Measurements from ENCODE around the gene APOOL. TPM values are rescaled to one million over a fixed set of nuclear protein-coding genes. Genes with fewer than 3 reads are reported as not detected.
A peak's percentile ranks its signal among the peaks of the same experiment; 100 is the strongest.

APOOL gene
- total and polyA plus RNA-seq, 2 of the 13 experiments (the other 11 are each of a cell fraction or from before 2014, with no cell fraction given) = 7.3 to 13.9 TPM

DNA sequence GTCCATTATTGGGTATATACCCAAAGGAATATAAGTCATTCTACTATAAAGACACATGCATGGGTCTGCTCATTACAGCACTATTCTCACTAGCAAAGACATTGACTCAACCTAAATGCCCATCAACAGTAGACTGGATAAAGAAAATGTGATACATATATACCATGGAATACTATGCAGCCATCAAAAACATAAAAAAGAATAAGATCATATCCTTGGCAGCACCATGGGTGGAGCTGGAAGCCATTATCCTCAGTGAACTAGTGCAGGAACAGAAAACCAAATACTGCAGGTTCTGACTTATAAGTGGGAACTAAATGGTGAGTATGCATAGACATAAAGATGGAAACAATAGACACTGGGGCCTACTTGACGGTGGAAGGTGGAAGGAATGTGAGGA lies 2.3 kb upstream of the APOOL start (continued):
- TF ChIP-seq MXI1 (IDR thresholded peaks at IDR 0.05; ENCODE audit: borderline replicate concordance, low read depth, low read length) = no peak
- no peak for TF ChIP-seq KLF9 (CRISPR knock-in tag; IDR thresholded peaks at IDR 0.05; ENCODE audit: low read depth)
- no peak for TF ChIP-seq ZFP36 (IDR thresholded peaks at IDR 0.05; ENCODE audit: borderline replicate concordance, low read depth, low read length, partially characterized antibody)
- TF ChIP-seq CCAR2 (optimal IDR thresholded peaks at IDR 0.05; ENCODE audit: low read depth, low read length) = no peak

DNA sequence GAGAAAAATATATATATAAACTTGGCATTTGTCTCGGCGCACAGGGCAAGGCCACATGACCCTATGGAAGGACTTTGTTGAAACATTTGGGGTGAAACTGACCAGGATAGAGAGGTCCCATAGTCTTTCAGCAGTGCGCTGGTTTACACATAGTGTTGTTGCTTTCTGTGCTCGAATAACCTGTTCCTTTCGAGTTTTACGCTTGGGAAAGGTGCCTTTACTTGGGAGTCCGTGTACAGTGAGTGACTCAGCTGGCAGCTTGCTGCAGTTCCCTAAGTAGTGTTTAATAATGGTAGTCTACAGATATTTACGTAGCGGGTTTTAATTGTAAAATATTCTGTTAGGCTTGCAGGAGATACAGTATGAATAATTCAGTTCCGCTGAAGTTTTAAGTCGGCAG lies 578 bp downstream of the APOOL start:
- FAIRE-seq = no peak
- H2AFZ ChIP-seq (ENCODE audit: low read length) = no peak overlapping the region

More for the DNA sequence above, 578 bp downstream of the APOOL start:
- Histone ChIP-seq H3K27me3 (ENCODE audit: control insufficient read depth in 1 of 2, insufficient read depth in 2 of 2, low read length in 2 of 2) (no peaks in the 10 kb centered on the region; a peak in 1 of 5 replicates), H3K4me2 (ENCODE audit: low read depth, low read length) (peak overlapping the region; percentile 66), H3K36me3 (replicated peaks in 1 of 2; ENCODE audit: control insufficient read depth in 1 of 2, insufficient read depth in 2 of 2, low read length in 2 of 2) (no peaks in the 10 kb centered on the region), H3K4me1 (ENCODE audit: insufficient read depth, low read length) (no peaks in the 10 kb centered on the region), H3K4me3 (replicated peaks in 1 of 3; ENCODE audit: insufficient read depth in 1 of 3, low read depth in 2 of 3, low read length in 3 of 3) (peak overlapping the region; percentile 77 to 84 (median 78)), H4K20me1 (ENCODE audit: insufficient read depth, low read length) (no peaks in the 10 kb centered on the region), H3K9ac (ENCODE audit: insufficient read depth, low read depth, low read length) (peak overlapping the region; percentile 82), H3K9me3 (ENCODE audit: low read length) (no peaks in the 10 kb centered on the region), H3K27ac (ENCODE audit: extremely low read length, insufficient read depth, low read length) (peak overlapping the region; percentile 80), H3K79me2 (ENCODE audit: insufficient read depth, low read length) (peaks cover 10% of the 10 kb centered on the region)
- no peak for TF ChIP-seq ZNF20 (CRISPR knock-in tag; IDR thresholded peaks at IDR 0.05)
- no peak for TF ChIP-seq SAP130 (CRISPR knock-in tag; IDR thresholded peaks at IDR 0.05; ENCODE audit: low read depth)
- no peak for TF ChIP-seq ZNF543 (CRISPR knock-in tag; IDR thresholded peaks at IDR 0.05)
- no peak for TF ChIP-seq MXI1 (IDR thresholded peaks at IDR 0.05; ENCODE audit: borderline replicate concordance, low read depth, low read length)
- no peak for TF ChIP-seq ZNF605 (CRISPR knock-in tag; IDR thresholded peaks at IDR 0.05)
- TF ChIP-seq IKZF5 (CRISPR knock-in tag; IDR thresholded peaks at IDR 0.05) = no peak
- TF ChIP-seq AGO2 (optimal IDR thresholded peaks at IDR 0.05; ENCODE audit: low read depth, low read length) = no peak
- TF ChIP-seq HOXA5 (CRISPR knock-in tag; IDR thresholded peaks at IDR 0.05) = no peak
- TF ChIP-seq, protein P1, sequence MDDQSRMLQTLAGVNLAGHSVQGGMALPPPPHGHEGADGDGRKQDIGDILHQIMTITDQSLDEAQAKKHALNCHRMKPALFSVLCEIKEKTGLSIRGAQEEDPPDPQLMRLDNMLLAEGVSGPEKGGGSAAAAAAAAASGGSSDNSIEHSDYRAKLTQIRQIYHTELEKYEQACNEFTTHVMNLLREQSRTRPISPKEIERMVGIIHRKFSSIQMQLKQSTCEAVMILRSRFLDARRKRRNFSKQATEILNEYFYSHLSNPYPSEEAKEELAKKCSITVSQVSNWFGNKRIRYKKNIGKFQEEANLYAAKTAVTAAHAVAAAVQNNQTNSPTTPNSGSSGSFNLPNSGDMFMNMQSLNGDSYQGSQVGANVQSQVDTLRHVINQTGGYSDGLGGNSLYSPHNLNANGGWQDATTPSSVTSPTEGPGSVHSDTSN (CRISPR knock-in tag; IDR thresholded peaks at IDR 0.05; ENCODE audit: borderline replicate concordance) = no peak
- TF ChIP-seq ZFX (CRISPR knock-in tag; IDR thresholded peaks at IDR 0.05; ENCODE audit: low read depth) = no peak
- no peak for TF ChIP-seq ZNF510 (CRISPR knock-in tag; IDR thresholded peaks at IDR 0.05; ENCODE audit: low read depth)
- TF ChIP-seq JUN (CRISPR knock-in tag; IDR thresholded peaks at IDR 0.05) = no peak
- TF ChIP-seq KMT2B (CRISPR knock-in tag; IDR thresholded peaks at IDR 0.05) = no peak
- TF ChIP-seq ZNF3 (CRISPR knock-in tag; IDR thresholded peaks at IDR 0.05) = no peak
- no peak for TF ChIP-seq THYN1 (CRISPR knock-in tag; IDR thresholded peaks at IDR 0.05; ENCODE audit: borderline replicate concordance, low read depth)
- TF ChIP-seq NFKB2 (CRISPR knock-in tag; IDR thresholded peaks at IDR 0.05; ENCODE audit: borderline replicate concordance) = no peak
- TF ChIP-seq MAF1 (CRISPR knock-in tag; IDR thresholded peaks at IDR 0.05; ENCODE audit: borderline replicate concordance) = no peak
- BruUV-seq (replicated peaks) = TSS peak; percentile 84
- in situ Hi-C loops (cut with HindIII; ENCODE audit: extremely low pct_ligation_motif_present, low pct_unique_long_range_greater_than_20kb) = no loop called here
- CTCF ChIA-PET (ENCODE audit: low intra/inter-chr PET ratio, low total read pairs) = no interaction called here
- 0% methylated on average over 7 of the region's 11 CpGs for WGBS (ENCODE audit: low lambda C conversion rate)
- DNase-seq (ENCODE audit: low spot score) (no peak), ATAC-seq (peak; percentile 39)
- POLR2A ChIA-PET = no interaction called here
- intact Hi-C loops (cut with micrococcal nuclease; ENCODE audit: unreplicated experiment) = no loop called here

Data from HepG2 (cell line).